Measurements from ENCODE around the gene NFKBIB. TPM values are rescaled to one million over a fixed set of nuclear protein-coding genes. Genes with fewer than 3 reads are reported as not detected.

The NFKBIB gene
- polyA plus RNA-seq, 1 of the 3 experiments (the other 2 are of a cell fraction), result 31.8 TPM

DNA sequence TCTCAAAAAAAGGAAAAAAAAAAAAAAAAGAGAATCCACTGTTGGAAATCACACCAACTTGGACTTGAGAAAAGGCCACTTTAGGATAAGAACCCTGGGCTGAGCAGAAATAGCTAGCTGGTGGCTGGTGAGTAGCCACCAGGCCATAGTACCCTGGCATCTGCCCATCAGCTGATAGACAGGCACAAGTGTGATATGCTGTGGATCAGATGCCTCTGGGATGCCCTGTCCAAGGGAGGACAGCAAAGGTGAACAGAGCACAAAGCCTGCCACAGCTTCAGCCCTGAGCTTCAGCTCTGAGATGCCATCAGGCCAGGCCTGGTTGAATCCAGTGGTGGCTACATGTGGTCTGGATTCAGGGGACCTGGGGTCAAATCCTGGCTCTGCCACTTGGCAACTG lies 9.1 kb upstream of the NFKBIB start:
- no peaks in the 10 kb centered on the region for H3K27me3 ChIP-seq (ENCODE audit: insufficient read depth)
- H3K4me1 ChIP-seq (ENCODE audit: control insufficient read depth in 1 of 2, insufficient read depth in 2 of 2, low read depth in 1 of 2, low read length in 1 of 2), result peaks cover 0 to 4% of the 10 kb centered on the region in 2 experiments; a peak in 1 of 4 replicates
- no peak overlapping the region for H3K27ac ChIP-seq (ENCODE audit: low read depth in 2 of 2, low read length in 1 of 2)
- no peaks in the 10 kb centered on the region for H3K9me3 ChIP-seq
- peaks cover 0 to 8% of the 10 kb centered on the region in 2 experiments for H3K36me3 ChIP-seq (replicated peaks in 1 of 2; ENCODE audit: control insufficient read depth in 1 of 2, insufficient read depth in 2 of 2, low read length in 1 of 2)
- ChIA-PET CTCF (interaction anchor here (0.7 to 1.4 kb wide), 2 partner anchors 12 to 21 kb away, joined by 3 read pairs; no protein-coding TSS in a partner anchor), POLR2A (no interaction called here)
- no peak for DNase-seq
- no peak overlapping the region for H3K4me3 ChIP-seq (ENCODE audit: low read depth in 2 of 2, low read length in 1 of 2)
- H3F3A ChIP-seq (replicated peaks; ENCODE audit: insufficient read depth), result no peaks in the 10 kb centered on the region
- H3K4me2 ChIP-seq, result no peak overlapping the region
- no peaks in the 10 kb centered on the region for H4K20me1 ChIP-seq (ENCODE audit: insufficient read depth)
- no peak overlapping the region for H2AFZ ChIP-seq (ENCODE audit: low read depth)
- no peaks in the 10 kb centered on the region for H3K79me2 ChIP-seq (ENCODE audit: insufficient read depth)
- no peak overlapping the region for H3K9ac ChIP-seq
- H3K9me2 ChIP-seq, result no peaks in the 10 kb centered on the region
- TF ChIP-seq SMC3 (IDR thresholded peaks at IDR 0.05; ENCODE audit: low read depth, low read length), result no peak

DNA sequence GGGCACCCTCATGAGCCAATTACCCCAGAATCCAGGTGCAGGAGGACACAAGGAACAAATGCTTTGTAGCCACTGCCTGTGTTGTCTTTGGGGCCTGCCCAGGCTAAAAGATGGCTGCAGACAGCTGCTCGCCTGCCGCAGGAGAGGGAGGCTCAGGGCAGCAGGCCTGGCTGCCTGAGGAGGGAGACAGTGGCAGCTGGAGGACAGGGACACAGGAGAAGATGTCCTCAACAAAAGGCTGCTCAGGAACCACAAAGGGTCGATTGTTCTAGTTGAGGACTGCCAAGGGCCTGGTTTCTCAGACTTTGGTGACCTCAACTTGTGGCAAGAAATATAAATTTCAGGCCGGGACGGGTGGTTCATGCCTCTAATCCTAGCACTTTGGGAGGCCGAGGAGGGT lies 8.0 kb upstream of the NFKBIB start:
- peaks cover 0 to 8% of the 10 kb centered on the region in 2 experiments for H3K36me3 ChIP-seq (replicated peaks in 1 of 2; ENCODE audit: control insufficient read depth in 1 of 2, insufficient read depth in 2 of 2, low read length in 1 of 2)
- no peak overlapping the region for H3K9ac ChIP-seq
- POLR2A ChIA-PET, result no interaction called here

More for the DNA sequence above, 8.0 kb upstream of the NFKBIB start:
- DNase-seq, result no peak
- TF ChIP-seq GABPA (IDR thresholded peaks at IDR 0.05; ENCODE audit: low read depth), result no peak
- TF ChIP-seq NRF1 (IDR thresholded peaks at IDR 0.05; ENCODE audit: low read depth, low read length), result no peak
- TF ChIP-seq TAF1 (IDR thresholded peaks at IDR 0.05; ENCODE audit: borderline replicate concordance, low read depth, low read length), result no peak
- TF ChIP-seq POLR2AphosphoS5 (IDR thresholded peaks at IDR 0.05; ENCODE audit: low read depth, low read length), result no peak
- TF ChIP-seq RFX5 (IDR thresholded peaks at IDR 0.05; ENCODE audit: low read length), result no peak
- TF ChIP-seq, protein P1, sequence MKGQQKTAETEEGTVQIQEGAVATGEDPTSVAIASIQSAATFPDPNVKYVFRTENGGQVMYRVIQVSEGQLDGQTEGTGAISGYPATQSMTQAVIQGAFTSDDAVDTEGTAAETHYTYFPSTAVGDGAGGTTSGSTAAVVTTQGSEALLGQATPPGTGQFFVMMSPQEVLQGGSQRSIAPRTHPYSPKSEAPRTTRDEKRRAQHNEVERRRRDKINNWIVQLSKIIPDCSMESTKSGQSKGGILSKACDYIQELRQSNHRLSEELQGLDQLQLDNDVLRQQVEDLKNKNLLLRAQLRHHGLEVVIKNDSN (IDR thresholded peaks at IDR 0.05; ENCODE audit: borderline replicate concordance, low read depth), result no peak
- TF ChIP-seq, protein P2, sequence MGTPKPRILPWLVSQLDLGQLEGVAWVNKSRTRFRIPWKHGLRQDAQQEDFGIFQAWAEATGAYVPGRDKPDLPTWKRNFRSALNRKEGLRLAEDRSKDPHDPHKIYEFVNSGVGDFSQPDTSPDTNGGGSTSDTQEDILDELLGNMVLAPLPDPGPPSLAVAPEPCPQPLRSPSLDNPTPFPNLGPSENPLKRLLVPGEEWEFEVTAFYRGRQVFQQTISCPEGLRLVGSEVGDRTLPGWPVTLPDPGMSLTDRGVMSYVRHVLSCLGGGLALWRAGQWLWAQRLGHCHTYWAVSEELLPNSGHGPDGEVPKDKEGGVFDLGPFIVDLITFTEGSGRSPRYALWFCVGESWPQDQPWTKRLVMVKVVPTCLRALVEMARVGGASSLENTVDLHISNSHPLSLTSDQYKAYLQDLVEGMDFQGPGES (IDR thresholded peaks at IDR 0.05; ENCODE audit: low read depth, low read length), result no peak
- TF ChIP-seq SMC3 (IDR thresholded peaks at IDR 0.05; ENCODE audit: low read depth, low read length), result no peak
- no peak for TF ChIP-seq TCF12 (IDR thresholded peaks at IDR 0.05)
- TF ChIP-seq, protein P3, sequence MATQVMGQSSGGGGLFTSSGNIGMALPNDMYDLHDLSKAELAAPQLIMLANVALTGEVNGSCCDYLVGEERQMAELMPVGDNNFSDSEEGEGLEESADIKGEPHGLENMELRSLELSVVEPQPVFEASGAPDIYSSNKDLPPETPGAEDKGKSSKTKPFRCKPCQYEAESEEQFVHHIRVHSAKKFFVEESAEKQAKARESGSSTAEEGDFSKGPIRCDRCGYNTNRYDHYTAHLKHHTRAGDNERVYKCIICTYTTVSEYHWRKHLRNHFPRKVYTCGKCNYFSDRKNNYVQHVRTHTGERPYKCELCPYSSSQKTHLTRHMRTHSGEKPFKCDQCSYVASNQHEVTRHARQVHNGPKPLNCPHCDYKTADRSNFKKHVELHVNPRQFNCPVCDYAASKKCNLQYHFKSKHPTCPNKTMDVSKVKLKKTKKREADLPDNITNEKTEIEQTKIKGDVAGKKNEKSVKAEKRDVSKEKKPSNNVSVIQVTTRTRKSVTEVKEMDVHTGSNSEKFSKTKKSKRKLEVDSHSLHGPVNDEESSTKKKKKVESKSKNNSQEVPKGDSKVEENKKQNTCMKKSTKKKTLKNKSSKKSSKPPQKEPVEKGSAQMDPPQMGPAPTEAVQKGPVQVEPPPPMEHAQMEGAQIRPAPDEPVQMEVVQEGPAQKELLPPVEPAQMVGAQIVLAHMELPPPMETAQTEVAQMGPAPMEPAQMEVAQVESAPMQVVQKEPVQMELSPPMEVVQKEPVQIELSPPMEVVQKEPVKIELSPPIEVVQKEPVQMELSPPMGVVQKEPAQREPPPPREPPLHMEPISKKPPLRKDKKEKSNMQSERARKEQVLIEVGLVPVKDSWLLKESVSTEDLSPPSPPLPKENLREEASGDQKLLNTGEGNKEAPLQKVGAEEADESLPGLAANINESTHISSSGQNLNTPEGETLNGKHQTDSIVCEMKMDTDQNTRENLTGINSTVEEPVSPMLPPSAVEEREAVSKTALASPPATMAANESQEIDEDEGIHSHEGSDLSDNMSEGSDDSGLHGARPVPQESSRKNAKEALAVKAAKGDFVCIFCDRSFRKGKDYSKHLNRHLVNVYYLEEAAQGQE (IDR thresholded peaks at IDR 0.05; ENCODE audit: low read depth, low read length), result no peak
- TF ChIP-seq GATA2 (CRISPR knock-in tag; IDR thresholded peaks at IDR 0.05), result no peak
- H3K79me2 ChIP-seq (ENCODE audit: insufficient read depth), result no peaks in the 10 kb centered on the region
- no peaks in the 10 kb centered on the region for H4K20me1 ChIP-seq (ENCODE audit: insufficient read depth)
- 86% methylated on average over 6 of the region's 6 CpGs for WGBS (ENCODE audit: low lambda C conversion rate)
- H3K4me2 ChIP-seq, result no peak overlapping the region
- H3F3A ChIP-seq (replicated peaks; ENCODE audit: insufficient read depth), result no peaks in the 10 kb centered on the region
- CTCF ChIA-PET, result interaction anchor here (1.4 kb wide), 1 partner anchor 22 kb away, joined by 3 read pairs; no protein-coding TSS in a partner anchor
- no peaks in the 10 kb centered on the region for H3K27me3 ChIP-seq (ENCODE audit: insufficient read depth)
- no peaks in the 10 kb centered on the region; a peak in 1 of 4 replicates for H3K4me1 ChIP-seq (ENCODE audit: control insufficient read depth in 1 of 2, insufficient read depth in 2 of 2, low read depth in 1 of 2, low read length in 1 of 2)
- H3K9me3 ChIP-seq, result no peaks in the 10 kb centered on the region
- no peak overlapping the region for H3K4me3 ChIP-seq (ENCODE audit: low read depth in 2 of 2, low read length in 1 of 2)
- no peak overlapping the region for H3K27ac ChIP-seq (ENCODE audit: low read depth in 2 of 2, low read length in 1 of 2)
- no peak overlapping the region for H2AFZ ChIP-seq (ENCODE audit: low read depth)
- H3K9me2 ChIP-seq, result no peaks in the 10 kb centered on the region
